GM23248 (cell line): ENCODE data around the gene PCDHB12. TPM values are rescaled to one million over a fixed set of nuclear protein-coding genes. Genes with fewer than 3 reads are reported as not detected.
"Not testable (repeated sequence)": the region's sequence is repeated elsewhere in the genome, so short reads cannot be mapped to it uniquely, and the experiment has no call there.

Experiments
- DNase-seq: peaks from one replicate; pipeline ENCODE4 v3.0.0-alpha.2; 2015
- H2AFZ ChIP-seq: fragments of 200-600 bp; sonication (generic); 2 replicates; pipeline ENCODE4 v1.6.1; 2016; ENCODE audit warnings: antibody characterized with exemption
- H3F3A ChIP-seq: fragments of 200-600 bp; sonication (generic); 2 replicates; pipeline ENCODE4 v1.6.1; 2016; ENCODE audit warnings: mild to moderate bottlenecking, antibody characterized with exemption, mixed run types; ENCODE audit not compliant: insufficient read depth
- H3K27ac ChIP-seq: fragments of 200-600 bp; sonication (generic); 2 replicates; pipeline ENCODE4 v1.5.1; 2016; ENCODE audit warnings: mild to moderate bottlenecking
- H3K27me3 ChIP-seq: fragments of 200-600 bp; sonication (generic); replicated peaks from 2 replicates; pipeline ENCODE4 v1.6.1; 2016; ENCODE audit warnings: mild to moderate bottlenecking; ENCODE audit not compliant: insufficient read depth
- H3K36me3 ChIP-seq: fragments of 200-600 bp; sonication (generic); 2 replicates; pipeline ENCODE4 v1.6.1; 2016; ENCODE audit warnings: low read depth, mild to moderate bottlenecking
- H3K4me1 ChIP-seq: fragments of 200-600 bp; sonication (generic); 2 replicates; pipeline ENCODE4 v1.6.1; 2016; ENCODE audit warnings: mild to moderate bottlenecking; ENCODE audit not compliant: insufficient read depth
- H3K4me2 ChIP-seq: fragments of 200-600 bp; sonication (generic); one replicate; pipeline ENCODE4 v1.6.1; 2016; ENCODE audit warnings: mild to moderate bottlenecking; ENCODE audit not compliant: unreplicated experiment
- H3K4me3 ChIP-seq: fragments of 200-600 bp; sonication (generic); 2 replicates; pipeline ENCODE4 v1.5.1; 2016; ENCODE audit warnings: mild to moderate bottlenecking
- H3K79me2 ChIP-seq: fragments of 200-600 bp; sonication (generic); 2 replicates; pipeline ENCODE4 v1.6.1; 2016; ENCODE audit warnings: mild to moderate bottlenecking; ENCODE audit not compliant: insufficient read depth
- H3K9ac ChIP-seq: fragments of 200-600 bp; sonication (generic); 2 replicates; pipeline ENCODE4 v1.6.1; 2016; ENCODE audit warnings: mild to moderate bottlenecking
- H3K9me2 ChIP-seq: fragments of 200-600 bp; sonication (generic); 2 replicates; pipeline ENCODE4 v1.6.1; 2016; ENCODE audit warnings: mixed run types, mild to moderate bottlenecking, moderate library complexity; ENCODE audit not compliant: insufficient read depth
- H3K9me3 ChIP-seq: fragments of 200-600 bp; sonication (generic); one replicate; pipeline ENCODE4 v1.6.1; 2017; ENCODE audit warnings: low read depth
- H4K20me1 ChIP-seq: fragments of 200-600 bp; sonication (generic); 2 replicates; pipeline ENCODE4 v1.6.0; 2016; ENCODE audit not compliant: insufficient read depth
- EZH2 ChIP-seq: fragments of 200-600 bp; sonication (generic); IDR thresholded peaks from 2 replicates; pipeline ENCODE4 v1.6.1; 2018; ENCODE audit warnings: antibody characterized with exemption, mild to moderate bottlenecking; ENCODE audit not compliant: insufficient read depth, poor library complexity, severe bottlenecking
- EZH2phosphoT487 ChIP-seq: fragments of 200-600 bp; sonication (generic); IDR thresholded peaks from 2 replicates; pipeline ENCODE4 v1.6.1; 2018; ENCODE audit warnings: antibody characterized with exemption, moderate library complexity, mild to moderate bottlenecking, low read depth; ENCODE audit not compliant: insufficient read depth
- WGBS, 2 experiments: methylation state at CpG; one replicate each; pipeline ENCODE4 v1.1.6; 2015 to 2017; ENCODE audit warnings: low lambda C conversion rate in 2 of 2, low coverage in 1 of 2; ENCODE audit errors: missing lambda C conversion rate in 2 of 2; 5-methylcytosine and 5-hydroxymethylcytosine counted together
- in situ Hi-C: fragments of 300-500 bp; cut with MboI; formaldehyde crosslinking; loops from 2 replicates; pipeline ENCODE4 v1.15.0; 2020
- polyA plus RNA-seq: library from polyadenylated mRNA; unstranded; fragments of >200 nt; fragmentation: Nextera tagmentation; extraction: Ambion mirVana; gene quantifications from 2 replicates; pipeline ENCODE4 v1.2.1, GENCODE V29; 2016
- total RNA-seq: library from RNA; depleted of rRNA; stranded (reverse); fragments of >200 nt; shearing (Covaris generic); gene quantifications from 2 replicates; pipeline ENCODE4 v1.2.3, GENCODE V29; 2014

Gene PCDHB12
- total and polyA plus RNA-seq, 2 experiments from 2014 or later, result 0.43 to 0.53 TPM

DNA sequence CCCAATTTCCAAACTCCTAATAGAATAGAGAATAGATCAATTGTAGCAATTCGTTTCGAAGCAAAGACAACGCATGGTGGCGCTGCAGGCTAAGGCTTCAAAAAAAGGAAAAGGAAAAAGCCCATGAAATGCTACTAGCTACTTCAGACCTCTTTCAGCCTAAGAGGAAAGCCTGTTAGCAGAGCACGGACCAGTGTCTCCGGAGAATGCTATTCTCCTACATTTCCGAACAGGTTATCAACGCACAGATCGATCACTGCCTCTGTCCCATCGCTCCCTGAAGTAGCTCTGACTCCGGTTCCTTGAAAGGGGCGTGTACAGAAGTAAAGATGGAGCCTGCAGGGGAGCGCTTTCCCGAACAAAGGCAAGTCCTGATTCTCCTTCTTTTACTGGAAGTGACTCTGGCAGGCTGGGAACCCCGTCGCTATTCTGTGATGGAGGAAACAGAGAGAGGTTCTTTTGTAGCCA lies 36.8 kb downstream of the PCDHB12 start, which contains the start of gene PCDHB15:
PCDHB15 (plus strand) TSS at position 146 of the 468 bp plus-strand sequence; CDS start at position 330, 184 bp downstream.
- 7 to 8% methylated on average over 16 of the region's 16 CpGs for WGBS, 2 experiments
- DNase-seq, result peak; percentile 30

DNA sequence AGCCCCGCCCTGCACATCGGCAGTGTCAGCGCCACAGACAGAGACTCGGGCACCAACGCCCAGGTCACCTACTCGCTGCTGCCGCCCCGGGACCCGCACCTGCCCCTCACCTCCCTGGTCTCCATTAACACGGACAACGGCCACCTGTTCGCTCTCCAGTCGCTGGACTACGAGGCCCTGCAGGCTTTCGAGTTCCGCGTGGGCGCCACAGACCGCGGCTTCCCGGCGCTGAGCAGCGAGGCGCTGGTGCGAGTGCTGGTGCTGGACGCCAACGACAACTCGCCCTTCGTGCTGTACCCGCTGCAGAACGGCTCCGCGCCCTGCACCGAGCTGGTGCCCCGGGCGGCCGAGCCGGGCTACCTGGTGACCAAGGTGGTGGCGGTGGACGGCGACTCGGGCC lies 38.5 kb downstream of the PCDHB12 start:
- in situ Hi-C loops, result not testable (repeated sequence)
- 41 to 55% methylated on average over 18 to 30 of the region's 42 CpGs for WGBS, 2 experiments

More for the DNA sequence above, 36.8 kb downstream of the PCDHB12 start, which contains the start of gene PCDHB15:
- peak within 1 kb of the TSS; percentile 7 for H3K4me2 ChIP-seq
- H4K20me1 ChIP-seq, result no peaks in the 10 kb centered on the region
- no peaks in the 10 kb centered on the region for H3K9me2 ChIP-seq
- H3K4me1 ChIP-seq, result no peaks in the 10 kb centered on the region
- H3K36me3 ChIP-seq, result no peaks in the 10 kb centered on the region
- peak within 1 kb of the TSS; percentile 40 for H3K9ac ChIP-seq
- no peaks in the 10 kb centered on the region for H3K9me3 ChIP-seq
- H2AFZ ChIP-seq, result peak within 1 kb of the TSS; percentile 65
- H3K27me3 ChIP-seq, result no peaks in the 10 kb centered on the region
- H3K4me3 ChIP-seq, result peak within 1 kb of the TSS; percentile 67
- H3F3A ChIP-seq, result no peaks in the 10 kb centered on the region
- H3K79me2 ChIP-seq, result no peaks in the 10 kb centered on the region
- TF ChIP-seq EZH2phosphoT487 (no peak), EZH2 (no peak)
- H3K27ac ChIP-seq, result no peak within 1 kb of the TSS
- in situ Hi-C loops, result no loop called here

DNA sequence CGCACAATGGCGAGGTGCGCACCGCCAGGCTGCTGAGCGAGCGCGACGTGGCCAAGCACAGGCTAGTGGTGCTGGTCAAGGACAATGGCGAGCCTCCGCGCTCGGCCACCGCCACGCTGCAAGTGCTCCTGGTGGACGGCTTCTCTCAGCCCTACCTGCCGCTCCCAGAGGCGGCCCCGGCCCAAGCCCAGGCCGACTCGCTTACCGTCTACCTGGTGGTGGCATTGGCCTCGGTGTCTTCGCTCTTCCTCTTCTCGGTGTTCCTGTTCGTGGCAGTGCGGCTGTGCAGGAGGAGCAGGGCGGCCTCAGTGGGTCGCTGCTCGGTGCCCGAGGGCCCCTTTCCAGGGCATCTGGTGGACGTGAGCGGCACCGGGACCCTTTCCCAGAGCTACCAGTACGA lies 38.9 kb downstream of the PCDHB12 start:
- H3K4me2 ChIP-seq, H3K9me3 ChIP-seq, H3F3A ChIP-seq, H3K4me1 ChIP-seq, H3K27me3 ChIP-seq, in situ Hi-C loops, H3K9ac ChIP-seq, DNase-seq, H3K79me2 ChIP-seq, H2AFZ ChIP-seq, H3K9me2 ChIP-seq, H3K27ac ChIP-seq, H4K20me1 ChIP-seq, H3K36me3 ChIP-seq, H3K4me3 ChIP-seq: not testable (repeated sequence)
- 46 to 49% methylated on average over 26 to 34 of the region's 34 CpGs for WGBS, 2 experiments

More for the DNA sequence above, 38.5 kb downstream of the PCDHB12 start:
- not testable (repeated sequence) for H3K9ac ChIP-seq, H3K36me3 ChIP-seq, H3K4me3 ChIP-seq, H3K9me3 ChIP-seq, H3K4me1 ChIP-seq, H3K4me2 ChIP-seq, H3F3A ChIP-seq, H4K20me1 ChIP-seq, DNase-seq, H2AFZ ChIP-seq, H3K27ac ChIP-seq, H3K79me2 ChIP-seq, H3K9me2 ChIP-seq, H3K27me3 ChIP-seq

DNA sequence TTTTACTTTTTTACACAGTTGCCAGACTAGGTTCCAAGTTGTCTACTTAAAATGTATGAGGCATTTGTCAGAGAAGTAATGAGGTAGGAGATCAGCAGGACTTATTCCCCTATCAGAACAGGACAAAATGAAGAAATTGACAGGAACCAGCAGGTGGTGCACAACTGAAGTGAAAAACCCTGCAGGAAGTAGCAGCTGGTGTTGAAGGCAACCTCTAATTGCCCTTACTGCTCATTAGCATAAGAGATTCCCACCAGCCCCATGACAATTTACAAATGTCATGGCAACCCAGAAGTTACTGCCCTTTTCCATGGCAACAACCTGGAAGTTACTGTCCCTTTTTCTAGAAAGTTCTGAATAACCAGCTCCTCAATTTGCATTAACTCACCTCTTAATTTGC lies 42.1 kb downstream of the PCDHB12 start:
- no peaks in the 10 kb centered on the region for H3K79me2 ChIP-seq
- no peak overlapping the region for H3K4me2 ChIP-seq
- H2AFZ ChIP-seq, result no peak overlapping the region
- no peaks in the 10 kb centered on the region for H3K36me3 ChIP-seq
- no peak overlapping the region for H3K27ac ChIP-seq
- DNase-seq, result no peak
- TF ChIP-seq EZH2 (no peak), EZH2phosphoT487 (no peak)
- H4K20me1 ChIP-seq, result no peaks in the 10 kb centered on the region
- H3K4me1 ChIP-seq, result no peaks in the 10 kb centered on the region
- in situ Hi-C loops, result no loop called here
- no peak overlapping the region for H3K4me3 ChIP-seq
- no peaks in the 10 kb centered on the region for H3K27me3 ChIP-seq
- H3K9me2 ChIP-seq, result no peaks in the 10 kb centered on the region
- peaks cover 5% of the 10 kb centered on the region for H3K9me3 ChIP-seq
- no peaks in the 10 kb centered on the region for H3F3A ChIP-seq
- no peak overlapping the region for H3K9ac ChIP-seq

DNA sequence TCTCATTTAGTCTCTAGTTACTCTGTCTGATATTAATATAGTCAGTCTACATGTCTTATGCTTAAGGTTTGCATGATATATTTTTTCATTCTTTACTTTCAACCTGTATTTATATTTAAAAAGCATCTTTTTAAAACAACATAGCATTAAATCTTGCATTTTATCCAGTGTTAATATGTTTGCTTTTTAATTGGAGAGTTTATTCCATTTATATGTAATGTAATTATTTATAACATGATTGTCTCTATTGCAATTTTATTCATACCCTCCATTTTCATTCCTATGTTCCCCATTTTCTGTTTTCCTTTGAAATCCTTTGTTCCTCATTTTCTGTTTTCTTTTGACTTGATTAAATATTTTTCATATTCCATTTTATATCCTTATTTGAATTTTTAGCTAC lies 49.9 kb downstream of the PCDHB12 start:
- H3K4me1 ChIP-seq, result no peaks in the 10 kb centered on the region
- no peak overlapping the region for H3K9ac ChIP-seq
- no peak overlapping the region for H3K4me2 ChIP-seq
- in situ Hi-C loops, result no loop called here
- no peak overlapping the region for H3K4me3 ChIP-seq
- no peaks in the 10 kb centered on the region for H4K20me1 ChIP-seq
- H3K36me3 ChIP-seq, result no peaks in the 10 kb centered on the region
- no peak overlapping the region for H2AFZ ChIP-seq
- DNase-seq, result no peak
- TF ChIP-seq EZH2phosphoT487, result no peak
- no peak for TF ChIP-seq EZH2
- no peaks in the 10 kb centered on the region for H3K9me2 ChIP-seq
- peaks cover 7% of the 10 kb centered on the region; the same call in 1 of the 2 replicates for H3F3A ChIP-seq
- no peaks in the 10 kb centered on the region for H3K27me3 ChIP-seq
- H3K79me2 ChIP-seq, result no peaks in the 10 kb centered on the region
- no peak overlapping the region for H3K27ac ChIP-seq
- H3K9me3 ChIP-seq, result peaks cover 26% of the 10 kb centered on the region
